GM21381 (cell line): Measurements from ENCODE around the gene PIGQ.
"Not testable (repeated sequence)": the region's sequence is repeated elsewhere in the genome, so short reads cannot be mapped to it uniquely, and the experiment has no call there.

Experiments
- ATAC-seq: cut with Tn5 transposase; IDR thresholded peaks from one replicate; pipeline ENCODE4 v1.9.1; 2021; ENCODE audit warnings: mild to moderate bottlenecking, moderate library complexity; ENCODE audit not compliant: unreplicated experiment

Gene PIGQ

GRCh38 chr16:583815-584591 is 14.2 kb downstream of the PIGQ start:
- ATAC-seq = no peak

GRCh38 chr16:585351-585750 is 15.6 kb downstream of the PIGQ start:
- ATAC-seq = no peak

- no peak for ATAC-seq
These were observed 16.4 kb downstream of the PIGQ start for GRCh38 chr16:586047-586644.

- no peak for ATAC-seq
These were observed 17.1 kb downstream of the PIGQ start for GRCh38 chr16:586645-587590.

GRCh38 chr16:588639-588888 is 18.8 kb downstream of the PIGQ start:
- ATAC-seq = peak; percentile 8

GRCh38 chr16:588889-589657 is 19.3 kb downstream of the PIGQ start:
- ATAC-seq = peak; percentile 68

GRCh38 chr16:589658-590187 is 20.0 kb downstream of the PIGQ start, which contains the start of gene RAB40C:
Gene RAB40C, plus strand, starts transcription at chr16:590066. Its CDS starts 226 bp downstream, at chr16:590292.
- peak; percentile 71 for ATAC-seq

GRCh38 chr16:590188-590814 is 20.5 kb downstream of the PIGQ start:
- ATAC-seq = no peak

- no peak for ATAC-seq
These were observed 21.0 kb downstream of the PIGQ start for GRCh38 chr16:590815-591200.

GRCh38 chr16:591231-591630 is 21.5 kb downstream of the PIGQ start:
- ATAC-seq = no peak

GRCh38 chr16:591892-592517 is 22.2 kb downstream of the PIGQ start:
- ATAC-seq = no peak

GRCh38 chr16:592518-593306 is 22.9 kb downstream of the PIGQ start:
- ATAC-seq = no peak

- no peak for ATAC-seq
These were observed 23.6 kb downstream of the PIGQ start for GRCh38 chr16:593406-593805.

GRCh38 chr16:593807-594206 is 24.0 kb downstream of the PIGQ start:
- ATAC-seq = no peak

GRCh38 chr16:595094-595528 is 25.3 kb downstream of the PIGQ start:
- ATAC-seq = no peak

GRCh38 chr16:595942-596735 is 26.4 kb downstream of the PIGQ start:
- ATAC-seq = no peak

- no peak for ATAC-seq
These were observed 26.9 kb downstream of the PIGQ start for GRCh38 chr16:596736-597060.

GRCh38 chr16:597655-598054 is 27.9 kb downstream of the PIGQ start:
- not testable (repeated sequence) for ATAC-seq
